C4-2B (cell line): ENCODE data around the gene CAMKK1.

Source experiments
- H3K27ac ChIP-seq: fragments of 450-650 bp; 2 replicates; pipeline ENCODE4 v1.5.1; 2017
- CTCF ChIP-seq: fragments of 450-650 bp; conservative IDR thresholded peaks from 2 replicates; pipeline ENCODE4 v1.5.1; 2017; ENCODE audit warnings: mild to moderate bottlenecking
- ZFX ChIP-seq: fragments of 450-650 bp; IDR thresholded peaks from 2 replicates; pipeline ENCODE4 v1.6.1; 2017

Gene CAMKK1

GRCh38 chr17:3921502-3922319, 28.9 kb upstream of the CAMKK1 start:
- TF ChIP-seq CTCF (no peak), ZFX (no peak)
- no peak overlapping the region for H3K27ac ChIP-seq

DNA sequence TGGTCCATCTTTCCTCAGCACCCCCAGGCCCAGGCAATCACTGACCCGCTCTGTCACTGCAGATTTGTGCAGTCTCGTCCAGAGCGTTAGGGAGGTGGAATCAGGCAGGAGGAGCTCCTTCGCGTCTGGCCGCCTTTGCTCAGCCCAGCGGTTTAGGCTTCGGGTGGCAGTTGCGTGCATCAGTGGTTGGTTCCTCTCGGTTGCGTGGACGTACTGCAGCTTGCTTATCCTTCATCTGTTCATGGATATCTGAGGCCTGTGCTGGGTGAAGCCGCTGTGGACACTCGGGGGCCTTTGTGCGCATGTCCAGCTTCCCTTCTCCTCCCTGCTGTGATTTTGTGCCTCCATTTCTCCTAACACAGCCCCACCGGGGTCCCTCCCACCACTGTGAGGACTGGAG, 28.2 kb upstream of the CAMKK1 start:
- TF ChIP-seq ZFX = no peak
- TF ChIP-seq CTCF = no peak
- H3K27ac ChIP-seq = no peak overlapping the region

DNA sequence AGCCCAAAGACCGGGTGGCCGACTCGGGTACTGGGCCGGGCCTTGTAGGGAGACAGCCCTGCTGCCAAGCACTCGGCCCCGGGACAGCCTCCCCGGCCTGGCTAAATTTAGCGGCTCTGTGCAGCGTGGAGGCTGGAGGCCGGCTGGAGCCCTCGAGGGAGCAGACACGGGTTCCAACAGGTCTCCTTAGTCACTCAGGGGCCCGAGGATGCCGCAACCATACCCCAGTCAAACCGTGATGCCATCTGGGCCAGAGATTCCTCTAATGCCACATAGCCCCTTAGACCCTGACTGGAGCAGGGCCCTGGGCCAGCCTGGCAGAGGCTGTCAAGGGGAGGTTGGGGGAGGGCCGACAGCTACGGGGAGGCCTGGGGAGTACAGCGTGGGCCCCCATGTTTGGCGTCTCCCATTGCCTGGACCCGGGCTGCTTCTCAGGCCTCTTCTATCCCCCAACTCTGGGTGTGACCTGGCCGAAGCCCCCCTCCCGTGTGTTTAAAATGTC, 26.3 kb upstream of the CAMKK1 start:
- H3K27ac ChIP-seq = no peak overlapping the region
- TF ChIP-seq CTCF (no peak), ZFX (no peak)

DNA sequence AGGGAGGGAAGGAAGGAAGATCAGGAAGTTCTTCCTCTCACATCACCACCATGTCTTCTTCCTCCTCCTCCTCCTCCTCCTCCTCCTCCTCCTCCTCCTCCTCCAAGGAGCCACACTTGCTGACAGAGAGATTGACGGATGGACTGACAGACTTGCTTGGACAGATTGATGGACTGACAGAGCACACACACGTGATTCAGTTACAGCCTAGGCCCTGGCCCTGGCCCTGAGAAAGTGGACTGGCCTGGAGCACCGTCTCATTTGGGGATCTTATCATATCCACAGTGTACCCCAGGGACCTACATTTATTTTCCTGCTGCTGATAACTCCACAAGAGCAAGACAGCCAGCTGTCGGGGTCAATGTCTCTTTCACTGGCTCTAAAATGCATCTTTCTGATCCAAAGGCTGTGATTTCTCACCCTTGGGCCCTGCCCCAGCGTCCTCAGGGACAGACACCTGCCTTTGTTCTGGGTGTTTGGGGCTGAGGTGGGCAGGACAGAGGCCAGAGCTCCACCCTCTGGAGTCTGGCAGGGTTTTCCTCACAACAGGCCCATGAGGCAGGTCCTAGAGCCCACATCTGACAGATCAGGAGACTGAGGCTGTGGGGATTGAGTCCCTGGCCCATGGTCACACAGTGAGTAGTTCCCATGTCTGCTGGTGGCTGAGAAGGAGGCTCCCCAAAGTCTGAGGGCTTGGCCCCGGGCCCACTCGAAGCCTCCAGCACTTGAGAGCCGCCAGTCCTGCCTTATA, 25.7 kb upstream of the CAMKK1 start:
- no peak overlapping the region for H3K27ac ChIP-seq
- TF ChIP-seq CTCF (no peak), ZFX (no peak)

- no peak for TF ChIP-seq ZFX
- no peak for TF ChIP-seq CTCF
- H3K27ac ChIP-seq = no peak overlapping the region
Observed at GRCh38 chr17:3917391-3917931, 24.6 kb upstream of the CAMKK1 start.

DNA sequence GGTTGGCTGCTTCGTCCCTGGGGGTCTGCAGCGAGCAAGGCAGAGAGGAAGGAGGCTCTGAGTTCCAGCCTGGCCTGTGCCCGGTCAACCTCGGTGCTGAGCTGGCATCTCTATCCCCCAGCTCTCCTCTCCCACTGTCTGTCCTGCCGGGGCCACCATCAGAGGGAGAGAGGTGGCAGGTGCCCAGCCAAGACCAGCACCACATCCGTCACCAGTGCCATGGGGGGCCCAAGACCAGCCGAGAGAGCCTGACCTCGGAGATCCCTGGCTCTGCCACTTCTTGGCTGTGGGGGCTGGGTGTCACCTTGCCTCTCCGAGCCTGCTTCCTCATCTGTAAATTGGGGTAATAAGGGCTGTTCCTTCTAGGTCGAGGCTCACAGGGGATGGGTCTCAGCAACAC, 24.0 kb upstream of the CAMKK1 start:
- no peak overlapping the region for H3K27ac ChIP-seq

More for the DNA sequence above, 24.0 kb upstream of the CAMKK1 start:
- TF ChIP-seq ZFX = no peak
- no peak for TF ChIP-seq CTCF
